AG10803 (cell line): Measurements from ENCODE around the gene RIMBP3B.
"Not testable (repeated sequence)": the region's sequence is repeated elsewhere in the genome, so short reads cannot be mapped to it uniquely, and the experiment has no call there.

Experiments
- DNase-seq: peaks from one replicate; pipeline ENCODE4 v3.0.0; 2010; ENCODE audit warnings: low read depth
- H3K4me3 ChIP-seq: 2 replicates; pipeline ENCODE4 v1.5.1; 2011; ENCODE audit warnings: mild to moderate bottlenecking, low read length, control low read depth

RIMBP3B gene

DNA sequence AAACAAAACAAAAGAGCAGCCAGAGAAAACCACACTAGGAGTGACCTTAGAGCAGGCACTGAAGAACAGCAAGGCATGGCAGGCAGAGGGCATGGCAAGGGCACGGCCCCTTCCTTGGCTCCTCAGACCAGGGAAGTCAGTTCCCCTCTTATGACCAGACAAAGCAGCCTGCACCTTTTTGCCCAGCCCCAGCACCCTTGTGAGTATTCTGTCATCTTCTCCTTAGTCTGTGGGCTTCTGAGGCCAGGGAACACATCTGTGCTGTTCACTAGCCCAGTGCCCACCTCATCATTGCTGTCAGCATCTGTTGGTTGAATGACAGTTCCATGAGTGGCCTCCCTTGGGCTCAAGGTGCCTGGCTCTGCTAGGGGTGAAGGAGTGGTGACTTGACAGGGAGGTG, 23.6 kb downstream of the RIMBP3B start:
- DNase-seq: not testable (repeated sequence)

DNA sequence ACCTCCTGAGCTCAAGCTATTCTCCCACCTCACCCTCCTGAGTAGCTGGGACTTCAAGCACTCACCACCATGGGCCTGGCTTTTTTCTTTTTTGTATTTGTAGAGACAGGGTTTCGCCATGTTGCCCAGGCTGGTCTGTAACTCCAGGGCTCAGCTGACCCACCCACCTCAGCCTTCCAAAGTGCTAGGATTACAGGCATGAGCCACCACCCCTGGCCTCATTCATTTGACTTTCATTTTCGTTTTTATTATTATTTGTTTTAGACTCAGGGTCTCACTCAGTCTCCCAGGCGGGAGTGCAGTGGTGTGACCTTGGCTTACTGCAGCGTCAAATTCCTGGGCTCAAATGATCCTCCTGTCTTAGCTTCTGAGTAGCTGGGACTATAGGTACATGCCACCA, 24.2 kb downstream of the RIMBP3B start:
- not testable (repeated sequence) for DNase-seq, H3K4me3 ChIP-seq

More for the DNA sequence above, 23.6 kb downstream of the RIMBP3B start:
- H3K4me3 ChIP-seq: not testable (repeated sequence)

DNA sequence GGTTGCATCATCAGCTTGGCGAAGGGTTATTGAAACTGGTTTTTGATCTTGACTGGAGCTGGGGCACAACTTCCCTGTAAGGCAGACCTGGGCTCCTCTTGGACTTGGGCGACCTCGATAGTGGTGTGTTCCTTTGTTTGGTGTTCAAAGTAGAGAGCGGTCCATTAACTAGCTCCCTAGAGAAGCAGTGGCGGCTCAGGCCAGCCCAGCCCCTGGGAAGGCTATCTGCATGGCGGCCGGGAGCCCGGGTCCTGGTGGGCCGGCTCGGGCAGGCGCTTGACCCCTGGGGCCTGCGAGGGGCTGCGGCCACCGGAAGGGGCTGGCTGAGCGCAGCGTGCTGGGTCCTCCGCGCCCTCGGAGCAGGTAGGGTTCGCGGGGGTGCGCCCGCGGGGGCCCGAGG, 32.8 kb downstream of the RIMBP3B start:
- not testable (repeated sequence) for H3K4me3 ChIP-seq, DNase-seq

DNA sequence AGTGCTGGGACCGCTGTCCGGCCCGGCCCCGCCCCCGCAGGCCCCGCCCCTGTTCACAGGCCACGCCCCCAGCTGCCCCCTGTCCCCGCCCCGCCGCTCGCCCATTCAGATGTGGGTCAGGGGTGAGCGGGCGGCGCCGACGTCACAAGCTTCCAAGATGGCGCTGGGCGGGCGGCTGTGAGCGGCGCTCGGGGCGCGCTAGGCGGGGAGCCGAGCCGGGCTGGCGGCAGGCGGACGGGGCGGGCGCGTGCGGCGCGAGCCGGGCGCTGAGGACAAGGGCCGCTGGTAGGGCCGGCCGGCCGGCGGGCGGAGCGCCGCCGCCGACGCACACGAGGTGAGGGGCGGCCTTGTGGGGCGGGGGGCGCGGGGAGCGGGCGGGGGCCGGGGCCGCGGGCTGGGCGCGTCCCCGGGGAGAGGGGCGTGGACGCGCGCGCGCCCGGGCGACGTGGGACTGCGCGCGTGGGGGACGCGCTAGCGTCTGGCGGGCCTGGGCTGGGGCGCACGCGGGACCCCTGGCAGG, 33.7 kb downstream of the RIMBP3B start, which contains the start of gene HIC2:
TSS of gene HIC2 (plus strand) at position 145 of the 520 bp plus-strand sequence. CDS start 25,461 bp downstream, outside the sequence.
- peak within 1 kb of the TSS; percentile 50 for H3K4me3 ChIP-seq
- not testable (repeated sequence) for DNase-seq

DNA sequence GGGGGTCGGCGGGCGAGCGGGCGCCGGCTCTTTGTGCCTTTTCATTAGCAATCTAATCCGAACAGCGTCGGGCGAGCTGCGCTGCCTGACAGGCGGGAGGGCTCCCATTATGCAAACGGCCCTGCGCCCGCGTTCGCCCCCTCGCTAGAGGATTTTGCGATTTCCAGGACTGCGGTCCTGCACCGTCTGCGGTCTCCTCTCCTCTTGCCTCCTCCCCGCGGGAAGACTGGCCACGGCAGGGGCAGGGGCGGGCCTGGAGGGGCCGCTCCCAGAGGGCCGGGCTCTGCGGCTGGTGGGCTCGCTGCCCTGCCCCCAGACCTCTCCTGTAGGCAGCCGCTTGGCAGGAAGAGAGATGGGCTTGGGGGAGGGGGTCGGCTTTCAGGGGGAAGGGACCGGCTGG, 34.3 kb downstream of the RIMBP3B start:
- H3K4me3 ChIP-seq: peak overlapping the region; percentile 50

DNA sequence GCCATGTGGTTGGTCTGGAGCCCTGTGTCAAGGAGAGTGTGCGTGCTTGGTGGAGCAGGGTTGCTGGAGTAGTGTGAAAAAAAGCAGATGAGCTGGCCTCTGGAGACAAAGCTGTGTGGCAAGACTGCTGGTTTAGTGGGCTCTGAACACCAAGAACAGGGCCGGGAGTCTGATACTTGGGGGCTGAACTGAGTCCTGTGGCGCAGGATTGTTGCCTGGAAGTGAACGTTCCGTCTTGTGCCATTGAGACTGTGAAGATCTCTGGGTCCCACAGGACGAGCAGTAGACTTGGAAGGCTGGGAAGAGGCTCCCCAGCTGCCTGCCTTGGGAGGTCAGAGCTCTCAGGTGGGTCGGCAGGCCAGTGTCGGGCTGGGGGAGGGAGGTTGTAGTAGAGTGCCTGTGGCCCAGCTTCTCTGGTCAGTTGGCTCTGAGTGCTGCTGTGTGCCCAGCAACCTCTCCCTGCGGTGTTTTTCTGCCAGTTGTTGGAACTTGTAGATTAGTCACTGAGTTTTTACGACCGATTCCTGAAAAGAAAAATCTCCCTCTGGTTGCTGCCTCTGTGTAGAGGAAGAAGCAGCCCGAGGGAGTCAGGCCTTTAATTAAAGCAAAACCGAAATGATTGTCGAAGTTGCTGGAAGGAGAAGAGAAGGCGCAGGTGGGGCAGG, 35.6 kb downstream of the RIMBP3B start:
- H3K4me3 ChIP-seq, DNase-seq: not testable (repeated sequence)

More for the DNA sequence above, 34.3 kb downstream of the RIMBP3B start:
- not testable (repeated sequence) for DNase-seq

DNA sequence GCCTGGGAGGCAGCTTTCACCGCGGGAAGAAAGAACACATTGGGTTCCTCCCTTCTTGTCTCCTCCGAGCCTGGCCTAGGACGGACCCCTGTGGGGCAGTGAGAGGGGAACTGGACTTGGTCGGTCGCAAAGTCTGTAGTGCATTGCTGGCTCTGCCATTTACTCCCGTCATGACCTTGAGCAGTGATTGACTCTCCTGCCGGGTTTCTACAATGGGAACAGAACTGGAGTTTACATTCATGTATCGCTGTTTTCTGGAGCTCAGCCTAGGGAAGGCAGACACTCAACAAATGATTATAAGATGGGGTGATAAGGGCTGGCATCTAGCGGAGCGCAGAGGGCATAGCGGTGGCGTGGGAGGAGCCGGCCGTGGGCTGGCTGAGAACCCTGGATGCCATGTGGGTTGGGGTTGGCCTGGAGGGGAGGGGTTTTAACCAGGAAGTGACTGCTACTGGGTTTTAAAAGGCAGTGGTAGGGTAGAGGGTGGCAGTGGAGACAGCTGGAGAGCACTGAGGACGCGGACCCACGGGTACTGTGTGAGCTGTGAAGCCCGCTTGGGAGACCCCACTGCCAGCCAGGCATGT, 36.7 kb downstream of the RIMBP3B start:
- H3K4me3 ChIP-seq, DNase-seq: not testable (repeated sequence)

DNA sequence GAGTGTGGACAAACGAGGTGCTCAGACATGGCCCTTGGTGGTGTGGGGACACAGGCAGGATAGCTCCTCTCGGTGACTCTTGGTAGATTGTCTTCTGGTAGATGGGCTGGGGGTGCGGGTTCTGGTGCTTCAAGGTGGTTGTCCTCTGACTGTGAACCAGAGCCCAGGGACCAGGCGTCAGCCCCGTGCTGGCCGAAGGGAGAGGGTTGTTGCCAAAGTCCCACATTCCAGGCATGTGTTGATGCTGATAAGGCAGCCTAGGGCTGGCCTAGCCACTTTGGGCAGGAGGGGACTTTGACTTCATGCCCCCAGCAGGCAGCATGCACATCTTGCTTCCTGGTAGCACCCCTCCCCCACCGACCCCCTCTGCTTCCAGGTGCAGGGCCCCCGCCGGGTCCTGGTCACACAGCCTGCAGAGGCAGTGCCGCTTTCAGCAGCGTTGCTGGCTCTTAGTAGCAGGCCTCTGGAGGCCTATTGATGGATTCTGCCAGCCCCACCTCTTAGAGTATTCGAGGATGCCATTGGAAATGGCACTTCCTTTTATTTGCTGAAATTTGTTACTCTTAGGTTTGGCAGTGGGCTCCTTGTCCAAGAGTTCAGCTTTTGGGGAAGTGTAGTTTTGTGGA, 40.6 kb downstream of the RIMBP3B start:
- not testable (repeated sequence) for DNase-seq, H3K4me3 ChIP-seq

DNA sequence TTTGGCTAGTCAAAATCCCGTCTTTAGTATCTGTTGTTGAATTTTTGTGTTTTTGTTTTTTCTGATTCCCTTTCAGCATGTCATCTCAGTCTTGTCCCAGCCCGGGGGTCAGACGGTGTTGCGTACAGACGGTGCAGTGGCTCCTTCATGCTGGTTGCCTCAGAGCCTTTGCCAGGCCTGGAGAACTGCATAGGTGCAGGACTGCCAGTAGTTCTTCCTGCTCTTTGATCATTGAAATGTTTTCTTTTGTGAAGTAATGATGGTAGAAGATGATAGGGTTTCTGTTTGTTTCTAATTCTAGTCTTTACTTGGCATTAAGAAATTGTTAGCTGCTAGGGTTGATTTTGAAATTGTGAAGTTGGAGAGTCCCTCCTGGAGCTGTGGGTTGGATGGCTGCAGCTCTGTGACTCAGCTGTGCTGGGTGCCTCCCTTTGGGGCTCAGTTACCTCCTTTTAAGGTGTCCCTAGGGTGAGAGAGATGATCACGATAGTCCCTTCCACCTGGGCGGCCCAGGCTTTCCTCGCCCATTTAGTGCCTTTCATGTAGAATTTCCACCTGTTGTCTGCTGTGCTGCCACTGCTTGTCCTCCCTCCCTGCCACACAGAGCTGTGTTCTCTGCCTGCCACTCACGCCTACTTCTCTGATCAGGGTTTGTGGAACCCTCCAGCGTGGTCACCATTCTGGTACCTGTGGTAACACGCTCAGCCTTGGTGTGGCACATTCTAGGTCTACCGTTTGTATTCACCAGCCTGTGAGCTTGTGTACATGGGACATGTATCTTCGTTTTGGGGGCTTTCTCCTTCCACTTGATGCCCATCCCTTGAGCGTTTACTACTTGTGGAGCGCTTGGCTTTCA, 51.1 kb downstream of the RIMBP3B start:
- not testable (repeated sequence) for H3K4me3 ChIP-seq, DNase-seq

DNA sequence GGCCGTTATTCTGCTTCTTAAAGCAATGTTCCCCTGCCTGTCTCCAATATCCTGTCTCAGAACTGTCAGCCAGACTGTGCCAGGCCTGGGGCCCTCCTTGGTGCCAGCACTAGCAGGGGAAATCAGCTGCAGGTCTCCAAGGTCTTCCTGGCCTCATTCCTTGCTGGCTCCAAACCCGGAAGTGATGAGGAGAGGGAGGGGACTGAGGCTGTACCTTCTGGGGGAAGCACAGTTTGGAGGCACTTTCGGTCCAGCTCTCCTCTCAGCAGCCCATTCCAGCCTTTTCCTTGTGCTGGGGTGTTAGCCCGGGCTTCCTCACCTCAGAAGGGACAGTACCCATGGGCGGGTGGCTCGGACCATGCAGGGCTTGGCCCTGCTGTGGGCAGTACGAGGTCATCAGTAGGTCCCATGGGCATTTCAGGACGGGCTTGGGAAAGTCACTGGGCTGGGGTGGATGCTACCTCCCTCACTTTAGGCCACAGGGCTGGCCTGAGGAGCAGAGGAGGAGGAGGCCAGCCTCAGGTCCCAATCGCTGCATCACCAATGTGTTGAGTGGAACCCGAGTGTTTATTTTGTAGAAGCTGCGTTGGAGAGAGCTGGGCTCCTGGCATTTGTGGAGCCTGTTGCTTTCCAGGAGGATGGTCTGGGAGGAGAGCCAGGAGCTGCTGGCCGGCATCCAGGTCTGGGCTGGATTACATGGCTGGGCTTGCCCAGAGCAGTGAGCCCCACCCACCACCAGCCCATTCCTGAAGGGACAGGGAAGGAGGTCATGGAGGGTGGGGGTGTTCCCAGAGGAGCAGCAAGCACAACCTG, 52.7 kb downstream of the RIMBP3B start:
- not testable (repeated sequence) for DNase-seq, H3K4me3 ChIP-seq

DNA sequence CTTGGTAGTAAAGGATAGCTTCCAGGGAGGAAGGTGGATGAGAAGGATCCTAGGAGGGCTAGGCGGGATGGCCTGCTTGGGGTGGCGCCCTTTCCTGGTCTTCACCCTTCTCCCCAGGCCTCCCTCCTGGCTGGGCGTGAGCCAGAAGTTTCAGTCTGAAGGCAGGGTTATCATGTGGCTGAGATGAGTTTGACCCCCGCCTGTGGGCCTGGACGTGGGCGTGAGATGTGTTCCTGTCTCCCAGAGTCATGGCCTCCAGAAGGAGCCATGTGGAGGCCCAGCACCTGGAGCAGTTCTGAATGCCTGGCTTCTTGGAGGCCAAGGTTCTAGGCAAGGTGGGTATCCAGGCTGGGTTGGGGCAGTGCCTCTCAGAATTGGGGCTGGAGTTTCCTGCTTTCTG, 54.5 kb downstream of the RIMBP3B start:
- DNase-seq, H3K4me3 ChIP-seq: not testable (repeated sequence)
